ENCODE measurements around the gene FRS2. TPM values are rescaled to one million over a fixed set of nuclear protein-coding genes. Genes with fewer than 3 reads are reported as not detected.

The FRS2 gene
- total RNA-seq, 2 donors from 2014 or later: 39.5 to 65.6 TPM

DNA sequence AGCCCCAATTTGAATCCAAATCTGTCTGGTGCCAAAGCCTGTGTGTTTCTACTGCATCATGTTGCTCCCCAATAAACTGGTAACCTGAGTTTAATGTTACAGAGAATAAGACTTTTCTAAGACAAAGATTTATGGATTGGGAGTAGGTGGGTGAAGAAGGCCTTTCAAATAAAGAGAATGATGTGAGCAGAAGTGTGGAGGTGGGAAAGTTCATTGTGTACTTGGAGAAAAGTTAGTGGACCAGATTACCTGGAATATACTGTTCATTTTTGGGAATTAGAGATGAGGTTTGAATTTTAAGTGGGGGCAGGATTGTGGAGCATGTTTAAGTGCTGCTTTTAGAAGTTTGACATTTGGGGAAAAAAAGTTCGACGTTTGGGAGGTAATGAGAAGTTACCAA is 3.1 kb downstream of the FRS2 start:
- H3K36me3 ChIP-seq: no peaks in the 10 kb centered on the region
- WGBS: 70% methylated on average over 2 of the region's 2 CpGs
- H3K27ac ChIP-seq: no peak overlapping the region
- intact Hi-C loops (cut with DNase I): loop anchor here (5.0 to 10.0 kb wide), 2 partner anchors 62 to 114 kb away; partner anchors contain the start of gene CCT2
- no peaks in the 10 kb centered on the region for H3K27me3 ChIP-seq (replicated peaks; ENCODE audit: insufficient read depth)
- DNase-seq (ENCODE audit: low spot score): no peak
- peaks cover 4% of the 10 kb centered on the region for H3K4me1 ChIP-seq (replicated peaks)
- no peaks in the 10 kb centered on the region for H3K9me3 ChIP-seq
- TF ChIP-seq, protein P1, sequence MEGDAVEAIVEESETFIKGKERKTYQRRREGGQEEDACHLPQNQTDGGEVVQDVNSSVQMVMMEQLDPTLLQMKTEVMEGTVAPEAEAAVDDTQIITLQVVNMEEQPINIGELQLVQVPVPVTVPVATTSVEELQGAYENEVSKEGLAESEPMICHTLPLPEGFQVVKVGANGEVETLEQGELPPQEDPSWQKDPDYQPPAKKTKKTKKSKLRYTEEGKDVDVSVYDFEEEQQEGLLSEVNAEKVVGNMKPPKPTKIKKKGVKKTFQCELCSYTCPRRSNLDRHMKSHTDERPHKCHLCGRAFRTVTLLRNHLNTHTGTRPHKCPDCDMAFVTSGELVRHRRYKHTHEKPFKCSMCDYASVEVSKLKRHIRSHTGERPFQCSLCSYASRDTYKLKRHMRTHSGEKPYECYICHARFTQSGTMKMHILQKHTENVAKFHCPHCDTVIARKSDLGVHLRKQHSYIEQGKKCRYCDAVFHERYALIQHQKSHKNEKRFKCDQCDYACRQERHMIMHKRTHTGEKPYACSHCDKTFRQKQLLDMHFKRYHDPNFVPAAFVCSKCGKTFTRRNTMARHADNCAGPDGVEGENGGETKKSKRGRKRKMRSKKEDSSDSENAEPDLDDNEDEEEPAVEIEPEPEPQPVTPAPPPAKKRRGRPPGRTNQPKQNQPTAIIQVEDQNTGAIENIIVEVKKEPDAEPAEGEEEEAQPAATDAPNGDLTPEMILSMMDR (IDR thresholded peaks at IDR 0.05): no peak
- no peak for TF ChIP-seq POLR2AphosphoS5 (IDR thresholded peaks at IDR 0.05)
- TF ChIP-seq POLR2A (IDR thresholded peaks at IDR 0.05): no peak
- H3K4me3 ChIP-seq: no peak overlapping the region

DNA sequence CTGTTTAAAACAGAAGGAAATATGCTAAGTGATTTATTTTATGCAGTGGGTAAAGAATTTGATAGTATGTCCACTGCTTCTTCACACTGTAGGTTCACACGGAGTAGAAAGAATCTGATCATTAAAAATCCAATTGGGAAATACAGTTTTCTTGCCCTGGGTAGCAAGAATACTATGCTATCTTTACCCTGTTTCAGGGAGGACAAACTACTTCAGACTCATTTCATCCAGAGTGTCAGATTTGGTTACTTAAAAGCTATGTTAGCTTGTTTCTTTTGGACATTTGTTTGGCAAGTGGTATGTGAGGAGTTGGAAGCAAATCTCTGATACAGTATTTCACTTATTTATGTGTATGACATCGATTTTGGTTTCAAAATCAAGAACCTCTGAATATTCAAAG is 4.3 kb downstream of the FRS2 start:
- TF ChIP-seq POLR2AphosphoS5 (IDR thresholded peaks at IDR 0.05) (no peak), POLR2A (IDR thresholded peaks at IDR 0.05) (no peak)
- TF ChIP-seq, protein P1 (IDR thresholded peaks at IDR 0.05): no peak
- DNase-seq (ENCODE audit: low spot score): no peak
- 58% methylated on average over 2 of the region's 2 CpGs for WGBS
- peaks cover 4% of the 10 kb centered on the region for H3K4me1 ChIP-seq (replicated peaks)
- no peaks in the 10 kb centered on the region for H3K36me3 ChIP-seq
- intact Hi-C loops (cut with DNase I): loop anchor here (5.0 to 10.0 kb wide), 2 partner anchors 60 to 113 kb away; partner anchors contain the start of gene CCT2
- H3K4me3 ChIP-seq: no peak overlapping the region
- H3K9me3 ChIP-seq: no peaks in the 10 kb centered on the region
- H3K27me3 ChIP-seq (replicated peaks; ENCODE audit: insufficient read depth): no peaks in the 10 kb centered on the region
- no peak overlapping the region for H3K27ac ChIP-seq

DNA sequence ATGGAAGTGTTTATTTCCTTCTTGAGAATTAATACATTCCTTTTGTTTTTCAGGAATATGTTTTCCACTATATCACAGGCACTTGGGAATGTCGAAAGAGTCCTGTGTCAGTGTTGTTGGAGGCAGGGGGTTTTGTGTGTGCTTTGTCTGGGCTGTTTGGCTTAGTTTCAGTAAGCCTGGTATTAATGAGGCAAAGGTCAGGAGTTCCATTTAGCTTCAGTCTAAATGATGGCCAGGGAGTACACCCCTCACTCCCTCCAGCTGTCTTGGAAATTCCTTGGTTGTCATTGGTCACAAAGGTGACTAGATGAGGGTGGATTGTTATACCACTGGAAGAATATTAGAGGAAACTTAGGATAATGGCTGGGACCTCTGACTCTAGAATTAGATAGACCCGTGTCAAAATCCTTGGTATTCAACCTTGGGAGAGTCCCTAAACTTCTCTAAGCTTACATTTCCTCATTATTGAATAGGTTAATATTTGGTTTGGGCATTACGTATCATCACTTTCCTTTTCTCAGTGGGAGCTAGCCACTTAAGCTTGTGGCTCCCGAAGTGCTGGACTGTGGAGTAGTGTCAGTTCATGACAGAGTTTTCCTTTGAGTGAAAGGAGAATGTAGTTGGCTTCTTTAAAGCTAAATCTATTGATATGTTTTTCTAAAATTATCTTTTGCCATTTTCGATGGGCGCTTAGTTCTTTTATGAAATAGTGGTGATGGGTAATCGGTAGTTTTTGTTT is 5.2 kb downstream of the FRS2 start:
- intact Hi-C loops (cut with DNase I): loop anchor here (10.0 kb wide), 1 partner anchor 59 kb away; no protein-coding TSS in a partner anchor
- 61% methylated on average over 7 of the region's 7 CpGs for WGBS
- H3K36me3 ChIP-seq: no peaks in the 10 kb centered on the region
- H3K27ac ChIP-seq: peak overlapping the region in 1 of 2 donors; percentile 27
- no peaks in the 10 kb centered on the region for H3K27me3 ChIP-seq (replicated peaks; ENCODE audit: insufficient read depth)
- no peaks in the 10 kb centered on the region for H3K9me3 ChIP-seq
- no peak for DNase-seq (ENCODE audit: low spot score)
- H3K4me3 ChIP-seq: no peak overlapping the region
- TF ChIP-seq, protein P1 (IDR thresholded peaks at IDR 0.05): no peak
- no peak for TF ChIP-seq POLR2A (IDR thresholded peaks at IDR 0.05)
- H3K4me1 ChIP-seq (replicated peaks): peaks cover 4% of the 10 kb centered on the region

DNA sequence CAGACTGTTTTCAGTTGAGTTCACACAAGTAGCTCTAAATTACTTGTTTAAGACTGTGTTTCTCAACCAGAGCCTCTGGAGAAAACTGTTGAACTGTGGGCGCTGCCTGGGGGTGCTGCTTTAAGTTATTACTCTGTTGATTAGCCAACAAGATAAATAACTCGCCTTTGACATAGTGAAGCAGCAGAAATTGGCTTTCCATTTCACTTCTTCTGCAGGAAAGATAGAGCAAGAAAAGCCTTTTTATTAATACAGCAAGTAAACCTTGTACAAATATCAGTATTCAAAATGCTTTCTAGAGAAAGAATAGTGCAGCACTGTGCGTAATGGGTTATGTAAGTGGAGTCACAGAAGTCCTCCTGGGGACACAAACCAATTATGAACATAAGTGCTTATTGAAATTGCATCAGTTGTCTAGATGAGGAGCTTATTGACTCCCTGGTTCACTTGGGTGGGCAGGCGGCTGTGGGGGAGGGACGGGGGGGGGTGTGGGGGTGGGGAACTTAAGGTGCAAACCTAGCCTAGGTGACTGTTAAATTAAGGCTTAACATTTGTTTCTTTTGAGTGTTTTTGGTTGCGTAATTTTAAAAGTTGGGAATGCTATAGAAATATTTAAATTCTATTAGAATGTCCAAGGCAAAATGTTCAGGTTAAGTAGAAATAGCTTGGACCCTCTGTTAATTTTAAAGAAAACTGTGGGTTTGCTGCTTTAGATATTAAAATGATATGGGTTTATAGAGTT is 6.3 kb downstream of the FRS2 start:
- H3K27me3 ChIP-seq (replicated peaks; ENCODE audit: insufficient read depth): no peaks in the 10 kb centered on the region
- no peaks in the 10 kb centered on the region for H3K9me3 ChIP-seq
- no peak for DNase-seq (ENCODE audit: low spot score)
- H3K4me1 ChIP-seq (replicated peaks): peaks cover 2% of the 10 kb centered on the region
- WGBS: 53% methylated on average over 6 of the region's 6 CpGs
- H3K27ac ChIP-seq: peak overlapping the region in 1 of 2 donors; percentile 27
- H3K36me3 ChIP-seq: no peaks in the 10 kb centered on the region
- TF ChIP-seq POLR2AphosphoS5 (IDR thresholded peaks at IDR 0.05) (no peak), POLR2A (IDR thresholded peaks at IDR 0.05) (no peak)
- TF ChIP-seq, protein P1 (IDR thresholded peaks at IDR 0.05): no peak
- H3K4me3 ChIP-seq: no peak overlapping the region
- intact Hi-C loops (cut with DNase I): loop anchor here (10.0 kb wide), 1 partner anchor 58 kb away; no protein-coding TSS in a partner anchor

Data from prostate gland (tissue), 2 donors.